Fibroblast of lung (primary cell): ENCODE results near the gene CCNF.

Experiments
- CTCF ChIP-seq, 2 donors: IDR thresholded peaks in 1 of 2; conservative IDR thresholded peaks in 1 of 2; 1 replicate in 1 of 2; 2 replicates in 1 of 2; pipeline ENCODE4 v1.5.1; 2011 to 2012; ENCODE audit warnings: low read length in 2 of 2, control low read depth in 1 of 2, inconsistent platforms in 1 of 2, low read depth in 1 of 2, mild to moderate bottlenecking in 1 of 2
- EZH2 ChIP-seq: IDR thresholded peaks from 2 replicates; pipeline ENCODE4 v1.5.1; 2012; ENCODE audit warnings: low read length, control low read depth, mild to moderate bottlenecking; ENCODE audit errors: missing control alignments

GRCh38 chr16:2428784-2429033 is 538 bp upstream of the CCNF start:
- TF ChIP-seq CTCF (conservative IDR thresholded peaks at IDR 0.05 in 1 of 2, IDR thresholded peaks at IDR 0.05 in 1 of 2; ENCODE audit: low read depth in 1 of 2, low read length in 2 of 2) (no peak), EZH2 (no peak)
